ENCODE data around the gene HYAL3.
A peak's percentile ranks its signal among the peaks of the same experiment; 100 is the strongest.

Gene HYAL3

GRCh38 chr3:50242851-50243542 lies 56.2 kb downstream of the HYAL3 start:
- DNase-seq (ENCODE audit: low read depth, low spot score): no peak
- peak overlapping the region; percentile 40 for H3K27ac ChIP-seq
